WI38 (cell line): ENCODE measurements around the gene DOP1B.

Source experiments
- H3K4me3 ChIP-seq: 2 replicates; pipeline ENCODE4 v1.5.1; 2011; ENCODE audit warnings: low read depth, mild to moderate bottlenecking, control low read depth, low read length
- TF ChIP-seq, protein P1 (sequence below): IDR thresholded peaks from 2 replicates; pipeline ENCODE4 v1.5.1; 2012; ENCODE audit warnings: low read depth, mild to moderate bottlenecking, control low read depth, low read length

DOP1B gene

DNA sequence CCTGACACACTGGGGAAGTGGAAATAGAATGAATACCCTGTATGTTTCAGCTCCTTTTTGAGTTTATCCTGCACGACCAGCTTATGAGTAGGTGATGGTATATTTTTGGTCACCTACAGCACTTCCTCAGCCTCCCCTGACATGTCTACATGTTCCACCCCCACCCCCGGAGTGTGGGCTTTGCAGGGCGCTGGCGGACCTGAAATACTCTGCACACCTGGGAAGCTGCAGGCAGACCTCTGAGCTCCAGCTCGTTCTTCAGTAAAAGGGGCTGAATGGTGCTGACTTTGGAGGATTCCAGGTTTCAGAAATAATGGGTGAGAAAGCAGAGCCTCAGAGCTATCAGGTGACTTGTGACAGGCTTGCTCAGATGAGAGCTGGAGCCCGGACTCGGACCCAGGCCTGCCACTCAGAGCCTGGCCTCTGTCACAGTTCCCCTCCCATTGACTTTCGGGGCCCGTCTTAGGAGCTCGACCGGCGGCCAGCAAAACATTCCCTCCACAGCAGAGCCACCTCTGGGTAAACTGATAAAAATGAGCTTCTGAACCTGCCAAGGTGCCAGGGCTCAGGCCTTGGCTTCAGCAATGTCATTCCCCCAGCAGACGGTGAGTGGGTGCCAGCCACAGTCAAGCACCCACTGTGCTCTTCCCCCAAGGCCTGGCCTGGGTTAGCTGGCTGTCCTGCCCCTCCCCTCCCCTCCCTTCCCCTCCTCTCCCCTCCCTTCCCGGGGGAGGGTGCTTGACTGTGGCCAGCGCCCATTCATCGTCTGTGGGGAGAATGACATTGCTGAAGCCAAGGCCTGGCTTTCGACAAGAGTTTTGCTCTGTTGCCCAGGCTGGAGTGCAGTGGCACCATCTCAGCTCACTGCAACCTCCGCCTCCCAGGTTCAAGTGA, 30.1 kb downstream of the DOP1B start:
- TF ChIP-seq, protein P1, sequence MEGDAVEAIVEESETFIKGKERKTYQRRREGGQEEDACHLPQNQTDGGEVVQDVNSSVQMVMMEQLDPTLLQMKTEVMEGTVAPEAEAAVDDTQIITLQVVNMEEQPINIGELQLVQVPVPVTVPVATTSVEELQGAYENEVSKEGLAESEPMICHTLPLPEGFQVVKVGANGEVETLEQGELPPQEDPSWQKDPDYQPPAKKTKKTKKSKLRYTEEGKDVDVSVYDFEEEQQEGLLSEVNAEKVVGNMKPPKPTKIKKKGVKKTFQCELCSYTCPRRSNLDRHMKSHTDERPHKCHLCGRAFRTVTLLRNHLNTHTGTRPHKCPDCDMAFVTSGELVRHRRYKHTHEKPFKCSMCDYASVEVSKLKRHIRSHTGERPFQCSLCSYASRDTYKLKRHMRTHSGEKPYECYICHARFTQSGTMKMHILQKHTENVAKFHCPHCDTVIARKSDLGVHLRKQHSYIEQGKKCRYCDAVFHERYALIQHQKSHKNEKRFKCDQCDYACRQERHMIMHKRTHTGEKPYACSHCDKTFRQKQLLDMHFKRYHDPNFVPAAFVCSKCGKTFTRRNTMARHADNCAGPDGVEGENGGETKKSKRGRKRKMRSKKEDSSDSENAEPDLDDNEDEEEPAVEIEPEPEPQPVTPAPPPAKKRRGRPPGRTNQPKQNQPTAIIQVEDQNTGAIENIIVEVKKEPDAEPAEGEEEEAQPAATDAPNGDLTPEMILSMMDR = no peak

DNA sequence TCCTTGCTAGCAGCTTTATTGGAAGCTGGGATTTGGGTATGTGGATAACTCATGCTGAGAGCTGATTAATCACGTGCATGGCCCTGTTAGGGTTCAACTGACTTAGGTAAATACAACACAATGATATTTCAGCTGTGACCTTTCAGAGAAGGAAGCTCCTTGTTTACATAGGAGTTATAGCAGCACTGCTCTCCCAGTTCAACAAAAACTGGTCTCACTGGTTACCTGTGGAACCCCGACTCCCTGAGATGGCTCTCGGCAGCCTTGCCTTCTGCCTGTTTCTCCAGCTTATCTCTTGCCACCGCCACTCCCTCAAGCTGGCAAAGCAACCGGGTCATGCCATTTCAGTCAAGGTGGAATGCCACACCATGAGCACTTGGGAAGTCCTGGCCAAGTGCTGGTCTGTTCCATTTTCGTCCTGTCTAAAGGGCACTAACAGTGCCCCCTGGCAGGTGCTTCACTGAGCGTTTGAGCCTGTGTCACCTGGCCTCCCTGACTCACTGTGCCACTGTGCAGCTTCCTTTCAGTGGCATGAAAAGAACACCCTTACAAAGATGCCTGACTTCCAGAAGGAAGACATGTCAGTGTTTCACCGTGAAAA, 31.6 kb downstream of the DOP1B start:
- TF ChIP-seq, protein P1 = no peak
- no peak overlapping the region for H3K4me3 ChIP-seq

More for the DNA sequence above, 30.1 kb downstream of the DOP1B start:
- H3K4me3 ChIP-seq = no peak overlapping the region

DNA sequence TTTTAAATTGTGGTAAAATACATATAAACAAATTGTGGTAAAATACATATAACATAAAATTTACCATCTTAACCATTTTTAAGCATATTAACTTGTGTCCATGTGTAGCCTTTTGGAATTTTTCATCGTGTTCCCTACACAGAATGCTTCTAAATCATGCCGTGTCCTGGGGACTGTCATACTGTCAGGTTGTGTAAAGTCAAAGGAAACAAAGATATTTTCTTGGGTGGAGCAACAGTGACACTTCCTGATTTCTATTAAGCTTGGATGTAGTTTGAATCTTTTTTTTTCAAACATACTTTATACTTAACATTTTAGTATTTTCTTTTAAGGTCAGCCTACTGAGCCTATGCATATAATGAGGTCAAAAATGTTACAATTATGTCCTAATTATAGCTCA, 32.3 kb downstream of the DOP1B start:
- TF ChIP-seq, protein P1 = no peak
- H3K4me3 ChIP-seq = no peak overlapping the region

DNA sequence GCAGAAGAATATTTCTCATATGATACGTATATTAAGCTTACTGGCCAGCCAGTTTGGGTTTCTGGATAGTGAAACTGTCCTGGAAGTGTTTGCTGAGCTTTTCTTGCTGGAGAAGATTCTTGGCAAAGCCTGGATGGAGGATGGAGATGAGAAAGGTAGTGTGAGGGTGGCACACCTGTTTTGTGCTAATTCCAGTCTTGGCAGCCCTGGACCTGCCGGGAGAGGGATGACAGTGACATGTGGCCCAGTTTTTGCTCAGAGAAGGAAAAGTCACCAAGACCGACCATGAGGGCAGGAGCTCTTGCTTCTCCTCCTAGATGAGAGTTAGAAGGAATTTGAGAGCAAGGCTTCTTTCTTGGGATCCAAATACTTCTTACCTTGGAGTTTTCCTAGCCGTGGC, 34.1 kb downstream of the DOP1B start:
- TF ChIP-seq, protein P1 = no peak
- H3K4me3 ChIP-seq = no peak overlapping the region

DNA sequence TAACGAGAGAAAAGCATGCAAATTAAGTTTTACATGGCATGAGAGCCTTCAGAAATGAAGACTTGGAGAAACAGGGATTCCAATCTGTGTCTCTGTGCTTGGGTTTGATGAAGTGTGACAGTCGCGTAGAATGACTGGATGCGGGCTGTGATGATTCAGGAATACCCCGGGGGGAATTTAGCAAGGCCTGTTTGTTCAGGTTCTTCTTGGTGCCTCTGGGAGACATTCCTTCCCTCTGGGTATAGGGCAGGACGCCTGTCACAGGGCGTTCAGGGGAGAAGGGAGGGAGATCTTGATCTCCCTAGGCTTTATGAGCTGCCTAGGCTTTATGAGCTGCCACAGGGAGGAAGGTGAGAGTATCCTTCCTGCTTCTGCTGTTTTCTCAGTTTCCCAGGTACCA, 36.6 kb downstream of the DOP1B start:
- TF ChIP-seq, protein P1 = no peak
- H3K4me3 ChIP-seq = no peak overlapping the region

DNA sequence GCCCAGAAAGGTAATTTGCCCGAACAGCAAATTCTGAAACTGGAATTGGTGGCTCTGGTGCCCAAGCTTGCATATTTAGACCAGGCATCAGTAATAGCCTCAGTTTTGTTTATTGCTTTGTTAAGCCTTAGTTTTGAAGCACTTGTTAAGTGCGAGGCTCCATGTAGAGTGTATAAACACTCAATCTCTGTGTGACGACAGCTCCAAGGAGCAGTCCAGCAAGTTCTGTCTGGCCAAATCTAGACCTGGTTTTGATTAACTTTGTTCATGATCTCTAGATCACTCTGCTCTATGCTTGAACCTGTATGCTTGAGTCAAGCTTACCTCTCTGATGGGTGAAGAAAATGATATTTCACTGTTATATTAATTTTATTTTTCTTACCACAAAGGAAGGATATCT, 37.4 kb downstream of the DOP1B start:
- H3K4me3 ChIP-seq = no peak overlapping the region
- TF ChIP-seq, protein P1 = no peak

DNA sequence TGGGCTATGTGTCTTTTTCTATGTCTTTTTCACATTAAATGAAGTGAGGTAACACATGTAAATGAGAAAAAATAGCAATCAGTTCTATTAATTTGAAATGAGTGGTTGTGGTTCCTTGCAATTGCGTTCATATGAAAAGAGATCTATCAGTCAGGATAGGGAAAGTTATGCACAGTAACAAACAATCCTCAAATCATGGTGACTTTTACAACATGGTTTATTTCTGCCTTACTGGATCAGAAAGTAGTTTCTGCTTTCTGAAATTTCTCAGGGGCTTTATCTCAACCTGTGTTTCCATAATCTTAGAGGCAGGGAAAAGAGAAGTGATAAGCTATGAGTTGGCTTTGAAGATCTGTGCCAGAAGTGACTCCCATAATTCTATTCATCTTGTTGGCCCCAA, 39.0 kb downstream of the DOP1B start:
- TF ChIP-seq, protein P1 = no peak
- H3K4me3 ChIP-seq = no peak overlapping the region
